Panc1 (cell line): ENCODE data around the gene AGBL4. TPM values are rescaled to one million over a fixed set of nuclear protein-coding genes. Genes with fewer than 3 reads are reported as not detected.

Source experiments
- ATAC-seq: fragments of 200-7000 bp; cut with Tn5 transposase; 2 replicates; pipeline ENCODE4 v1.9.1; 2020; ENCODE audit warnings: mild to moderate bottlenecking, moderate library complexity
- BruUV-seq: library from RNA; stranded (reverse); fragments of 400-500 nt; replicated peaks from 2 replicates; lab custom pipeline; 2021; lab: Mats Ljungman, UMichigan
- CTCF ChIA-PET: fragments of 300-600 bp; sonication (Branson Sonifier 250); formaldehyde crosslinking; loops from one replicate; lab custom pipeline; 2022; ENCODE audit warnings: antibody characterized with exemption; lab: Charles Lee
- POLR2A ChIA-PET: fragments of 300-600 bp; sonication (Branson Sonifier 250); formaldehyde crosslinking; loops from one replicate; lab custom pipeline; 2022; ENCODE audit warnings: antibody characterized with exemption; lab: Charles Lee
- DNase-seq: peaks from one replicate; pipeline ENCODE4 v3.0.0-alpha.2; 2010; ENCODE audit warnings: low read depth, low spot score
- H3K27ac ChIP-seq: 2 replicates; pipeline ENCODE4 v1.5.1; 2011; ENCODE audit warnings: mild to moderate bottlenecking, low read length, inconsistent platforms
- H3K27me3 ChIP-seq: fragments of 200-500 bp; sonication (Bioruptor generic); 2 replicates; pipeline ENCODE4 v1.6.0; 2014; ENCODE audit warnings: low read length, inconsistent platforms; ENCODE audit not compliant: control insufficient read depth, insufficient read depth
- H3K36me3 ChIP-seq: fragments of 200-500 bp; sonication (Bioruptor generic); 2 replicates; pipeline ENCODE4 v1.5.1; 2014; ENCODE audit warnings: inconsistent platforms, mild to moderate bottlenecking, low read length, moderate library complexity; ENCODE audit not compliant: control insufficient read depth, insufficient read depth
- H3K4me1 ChIP-seq: 2 replicates; pipeline ENCODE4 v1.5.1; 2011; ENCODE audit warnings: inconsistent platforms, mild to moderate bottlenecking, low read length, moderate library complexity; ENCODE audit not compliant: control insufficient read depth, insufficient read depth
- H3K4me3 ChIP-seq, 2 experiments: 2 replicates each; pipeline ENCODE4 v1.5.1; 2011 to 2012; ENCODE audit warnings: low read depth in 2 of 2, low read length in 2 of 2, mild to moderate bottlenecking in 2 of 2, inconsistent platforms in 1 of 2, moderate library complexity in 1 of 2
- H3K9me3 ChIP-seq: fragments of 200-500 bp; sonication (Bioruptor generic); 2 replicates; pipeline ENCODE4 v1.5.1; 2014; ENCODE audit warnings: low read depth, mild to moderate bottlenecking, inconsistent platforms, low read length, moderate library complexity; ENCODE audit not compliant: control insufficient read depth, insufficient read depth
- POLR2AphosphoS5 ChIP-seq: IDR thresholded peaks from 2 replicates; pipeline ENCODE4 v1.6.1; 2012; ENCODE audit warnings: mild to moderate bottlenecking, low read depth, low read length, moderate library complexity
- REST ChIP-seq, 2 experiments: IDR thresholded peaks; 2 replicates each; pipeline ENCODE4 v1.6.1; 2011 to 2012; ENCODE audit warnings: low read depth in 2 of 2, control low read depth in 1 of 2, low read length in 1 of 2, mild to moderate bottlenecking in 1 of 2, moderate library complexity in 1 of 2; ENCODE audit not compliant: insufficient read depth in 1 of 2
- SIN3A ChIP-seq: IDR thresholded peaks from 2 replicates; pipeline ENCODE4 v1.6.1; 2012; ENCODE audit warnings: low read depth, mild to moderate bottlenecking, low read length, moderate library complexity, borderline replicate concordance; ENCODE audit not compliant: insufficient read depth
- TCF7L2 ChIP-seq: IDR thresholded peaks from 2 replicates; pipeline ENCODE4 v1.6.1; 2011; ENCODE audit warnings: mild to moderate bottlenecking, low read depth, low read length, inconsistent platforms
- in situ Hi-C: cut with HindIII; loops from 2 replicates; pipeline ENCODE4 v1.10.0; 2016; ENCODE audit warnings: low sequenced_read_pairs, low pct_unique_long_range_greater_than_20kb
- intact Hi-C: fragments of 100-400 bp; cut with micrococcal nuclease; formaldehyde crosslinking; loops from one replicate; pipeline ENCODE4 v1.10.0; 2022; ENCODE audit not compliant: unreplicated experiment
- total RNA-seq: library from RNA; stranded (reverse); gene quantifications from one replicate; pipeline ENCODE4 v1.2.1, GENCODE V29; 2021; ENCODE audit not compliant: unreplicated experiment
- TF ChIP-seq, protein P1 (sequence below): fragments of 450-650 bp; IDR thresholded peaks from 2 replicates; pipeline ENCODE4 v1.5.1; 2017; ENCODE audit warnings: mild to moderate bottlenecking

The AGBL4 gene
- total RNA-seq, 1 experiment from 2014 or later, result not detected

- no peak overlapping the region for H3K27ac ChIP-seq
- H3K27me3 ChIP-seq, result no peaks in the 10 kb centered on the region
- ChIA-PET CTCF (interaction anchor here (0.6 kb wide), 1 partner anchor 678 kb away, joined by 3 read pairs; no protein-coding TSS in a partner anchor), POLR2A (no interaction called here)
- no TSS peak for BruUV-seq
- no peaks in the 10 kb centered on the region for H3K4me1 ChIP-seq
- TF ChIP-seq SIN3A, result no peak
- TF ChIP-seq TCF7L2, result no peak
- TF ChIP-seq, protein P1, sequence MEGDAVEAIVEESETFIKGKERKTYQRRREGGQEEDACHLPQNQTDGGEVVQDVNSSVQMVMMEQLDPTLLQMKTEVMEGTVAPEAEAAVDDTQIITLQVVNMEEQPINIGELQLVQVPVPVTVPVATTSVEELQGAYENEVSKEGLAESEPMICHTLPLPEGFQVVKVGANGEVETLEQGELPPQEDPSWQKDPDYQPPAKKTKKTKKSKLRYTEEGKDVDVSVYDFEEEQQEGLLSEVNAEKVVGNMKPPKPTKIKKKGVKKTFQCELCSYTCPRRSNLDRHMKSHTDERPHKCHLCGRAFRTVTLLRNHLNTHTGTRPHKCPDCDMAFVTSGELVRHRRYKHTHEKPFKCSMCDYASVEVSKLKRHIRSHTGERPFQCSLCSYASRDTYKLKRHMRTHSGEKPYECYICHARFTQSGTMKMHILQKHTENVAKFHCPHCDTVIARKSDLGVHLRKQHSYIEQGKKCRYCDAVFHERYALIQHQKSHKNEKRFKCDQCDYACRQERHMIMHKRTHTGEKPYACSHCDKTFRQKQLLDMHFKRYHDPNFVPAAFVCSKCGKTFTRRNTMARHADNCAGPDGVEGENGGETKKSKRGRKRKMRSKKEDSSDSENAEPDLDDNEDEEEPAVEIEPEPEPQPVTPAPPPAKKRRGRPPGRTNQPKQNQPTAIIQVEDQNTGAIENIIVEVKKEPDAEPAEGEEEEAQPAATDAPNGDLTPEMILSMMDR, result no peak
- no peak for TF ChIP-seq REST (IDR thresholded peaks at IDR 0.05; ENCODE audit: insufficient read depth in 1 of 2, low read depth in 2 of 2, low read length in 1 of 2)
- no peak for TF ChIP-seq POLR2AphosphoS5
- H3K9me3 ChIP-seq, result peaks cover 3% of the 10 kb centered on the region; the same call in 1 of the 2 replicates
- intact Hi-C loops, result no loop called here
- H3K4me3 ChIP-seq, result no peak overlapping the region
- ATAC-seq (no peak), DNase-seq (no peak)
- H3K36me3 ChIP-seq, result no peaks in the 10 kb centered on the region
- in situ Hi-C loops, result no loop called here
These were observed 586.9 kb downstream of the AGBL4 start for GRCh38 chr1:49436865-49437264.

DNA sequence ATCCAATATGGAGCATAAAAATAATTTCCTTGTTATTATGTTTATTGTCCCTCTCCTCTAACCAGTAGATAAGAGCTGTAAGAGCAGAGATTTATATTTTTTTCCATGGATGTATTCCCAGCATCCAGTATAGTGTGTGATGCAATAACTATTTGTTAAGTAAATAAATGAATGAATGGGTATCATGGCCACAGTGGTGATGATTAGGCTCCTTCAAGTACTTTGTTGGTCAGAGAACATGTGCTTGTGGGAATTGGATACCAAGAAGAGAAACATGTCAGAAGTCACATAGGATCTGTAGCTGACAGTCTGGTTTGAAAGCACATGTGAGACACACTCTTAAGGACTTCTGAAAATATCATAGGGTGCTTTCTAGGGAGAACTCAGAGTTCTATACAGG is 588.5 kb downstream of the AGBL4 start:
- ATAC-seq, result no peak
- Histone ChIP-seq H3K27me3 (no peaks in the 10 kb centered on the region), H3K4me1 (no peaks in the 10 kb centered on the region), H3K36me3 (no peaks in the 10 kb centered on the region), H3K4me3 (no peak overlapping the region), H3K9me3 (0 out of 2 replicates have a peak, but pooled peaks cover 3% of the 10 kb centered on the region), H3K27ac (no peak overlapping the region)
- CTCF ChIA-PET, result no interaction called here
- BruUV-seq, result no TSS peak
- POLR2A ChIA-PET, result no interaction called here
- in situ Hi-C loops, result no loop called here
- no peak for DNase-seq
- TF ChIP-seq POLR2AphosphoS5, result no peak
- TF ChIP-seq TCF7L2, result no peak
- TF ChIP-seq, protein P1, result no peak
- no peak for TF ChIP-seq REST (IDR thresholded peaks at IDR 0.05; ENCODE audit: insufficient read depth in 1 of 2, low read depth in 2 of 2, low read length in 1 of 2)
- TF ChIP-seq SIN3A, result no peak
- intact Hi-C loops, result no loop called here
